GM23338 (cell line): ENCODE data around the gene SCYGR4.

ENCODE experiments used
- CREB1 ChIP-seq: fragments of 250-450 bp; sonication (Bioruptor Pico); IDR thresholded peaks from 2 replicates; pipeline ENCODE4 v1.5.0; 2020; ENCODE audit warnings: low read depth, mild to moderate bottlenecking, moderate library complexity
- EZH2 ChIP-seq: fragments of 200-600 bp; sonication (generic); IDR thresholded peaks from one replicate; pipeline ENCODE4 v1.8.0; 2017; ENCODE audit warnings: antibody characterized with exemption, mild to moderate bottlenecking, low read depth; ENCODE audit not compliant: unreplicated experiment
- EZH2phosphoT487 ChIP-seq: fragments of 200-600 bp; sonication (generic); IDR thresholded peaks from one replicate; pipeline ENCODE4 v1.8.1; 2018; ENCODE audit warnings: antibody characterized with exemption; ENCODE audit not compliant: unreplicated experiment
- JUNB ChIP-seq: IDR thresholded peaks from one replicate; pipeline ENCODE4 v1.6.1; 2016; ENCODE audit warnings: antibody characterized with exemption; ENCODE audit not compliant: unreplicated experiment
- NANOG ChIP-seq: IDR thresholded peaks from 2 replicates; pipeline ENCODE4 v1.6.1; 2016; ENCODE audit warnings: antibody characterized with exemption, borderline replicate concordance
- POLR2AphosphoS5 ChIP-seq: IDR thresholded peaks from 2 replicates; pipeline ENCODE4 v1.6.1; 2016; ENCODE audit warnings: antibody characterized with exemption, low read depth
- STAT1 ChIP-seq: IDR thresholded peaks from one replicate; pipeline ENCODE4 v1.6.1; 2016; ENCODE audit warnings: antibody characterized with exemption; ENCODE audit not compliant: unreplicated experiment
- TF ChIP-seq, protein P1 (sequence below), 2 experiments: fragments of 200-600 bp in 1 of 2; sonication (generic) in 1 of 2; conservative IDR thresholded peaks; 2 replicates each; pipeline versions ENCODE4 v1.5.1 to v1.6.1; 2016 to 2017; ENCODE audit warnings: antibody characterized with exemption in 2 of 2, low read depth in 2 of 2, mild to moderate bottlenecking in 2 of 2, moderate library complexity in 1 of 2
- TF ChIP-seq, protein P2 (sequence below): IDR thresholded peaks from one replicate; pipeline ENCODE4 v1.6.1; 2018; ENCODE audit warnings: antibody characterized with exemption; ENCODE audit not compliant: unreplicated experiment
- TF ChIP-seq, protein P3 (sequence below): IDR thresholded peaks from 2 replicates; pipeline ENCODE4 v1.6.1; 2016; ENCODE audit warnings: antibody characterized with exemption

DNA sequence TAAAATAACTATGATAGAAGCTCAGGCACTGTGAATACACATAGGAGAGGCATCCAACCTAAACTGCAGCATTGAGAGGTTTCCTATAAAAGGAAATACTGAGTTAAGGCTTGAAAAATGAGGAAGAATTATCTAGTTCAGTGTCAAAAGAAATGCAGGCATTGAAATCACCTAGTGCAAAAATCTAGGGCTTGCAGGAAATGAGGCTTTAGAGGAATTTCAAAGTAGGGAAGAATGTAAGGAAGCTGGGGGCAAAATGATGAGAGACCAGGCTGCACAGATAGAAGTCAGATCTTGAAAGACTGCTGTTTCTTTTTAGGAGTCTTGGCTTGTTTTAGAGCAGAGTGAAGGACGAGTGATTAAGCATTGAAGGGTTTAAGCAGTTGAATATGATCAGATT lies 46.7 kb upstream of the SCYGR4 start:
- TF ChIP-seq EZH2 (no peak), POLR2AphosphoS5 (no peak), STAT1 (no peak), NANOG (no peak), EZH2phosphoT487 (no peak), CREB1 (no peak), JUNB (no peak)
- TF ChIP-seq, protein P1, sequence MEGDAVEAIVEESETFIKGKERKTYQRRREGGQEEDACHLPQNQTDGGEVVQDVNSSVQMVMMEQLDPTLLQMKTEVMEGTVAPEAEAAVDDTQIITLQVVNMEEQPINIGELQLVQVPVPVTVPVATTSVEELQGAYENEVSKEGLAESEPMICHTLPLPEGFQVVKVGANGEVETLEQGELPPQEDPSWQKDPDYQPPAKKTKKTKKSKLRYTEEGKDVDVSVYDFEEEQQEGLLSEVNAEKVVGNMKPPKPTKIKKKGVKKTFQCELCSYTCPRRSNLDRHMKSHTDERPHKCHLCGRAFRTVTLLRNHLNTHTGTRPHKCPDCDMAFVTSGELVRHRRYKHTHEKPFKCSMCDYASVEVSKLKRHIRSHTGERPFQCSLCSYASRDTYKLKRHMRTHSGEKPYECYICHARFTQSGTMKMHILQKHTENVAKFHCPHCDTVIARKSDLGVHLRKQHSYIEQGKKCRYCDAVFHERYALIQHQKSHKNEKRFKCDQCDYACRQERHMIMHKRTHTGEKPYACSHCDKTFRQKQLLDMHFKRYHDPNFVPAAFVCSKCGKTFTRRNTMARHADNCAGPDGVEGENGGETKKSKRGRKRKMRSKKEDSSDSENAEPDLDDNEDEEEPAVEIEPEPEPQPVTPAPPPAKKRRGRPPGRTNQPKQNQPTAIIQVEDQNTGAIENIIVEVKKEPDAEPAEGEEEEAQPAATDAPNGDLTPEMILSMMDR (conservative IDR thresholded peaks at IDR 0.05; ENCODE audit: low read depth in 2 of 2): no peak
- TF ChIP-seq, protein P2, sequence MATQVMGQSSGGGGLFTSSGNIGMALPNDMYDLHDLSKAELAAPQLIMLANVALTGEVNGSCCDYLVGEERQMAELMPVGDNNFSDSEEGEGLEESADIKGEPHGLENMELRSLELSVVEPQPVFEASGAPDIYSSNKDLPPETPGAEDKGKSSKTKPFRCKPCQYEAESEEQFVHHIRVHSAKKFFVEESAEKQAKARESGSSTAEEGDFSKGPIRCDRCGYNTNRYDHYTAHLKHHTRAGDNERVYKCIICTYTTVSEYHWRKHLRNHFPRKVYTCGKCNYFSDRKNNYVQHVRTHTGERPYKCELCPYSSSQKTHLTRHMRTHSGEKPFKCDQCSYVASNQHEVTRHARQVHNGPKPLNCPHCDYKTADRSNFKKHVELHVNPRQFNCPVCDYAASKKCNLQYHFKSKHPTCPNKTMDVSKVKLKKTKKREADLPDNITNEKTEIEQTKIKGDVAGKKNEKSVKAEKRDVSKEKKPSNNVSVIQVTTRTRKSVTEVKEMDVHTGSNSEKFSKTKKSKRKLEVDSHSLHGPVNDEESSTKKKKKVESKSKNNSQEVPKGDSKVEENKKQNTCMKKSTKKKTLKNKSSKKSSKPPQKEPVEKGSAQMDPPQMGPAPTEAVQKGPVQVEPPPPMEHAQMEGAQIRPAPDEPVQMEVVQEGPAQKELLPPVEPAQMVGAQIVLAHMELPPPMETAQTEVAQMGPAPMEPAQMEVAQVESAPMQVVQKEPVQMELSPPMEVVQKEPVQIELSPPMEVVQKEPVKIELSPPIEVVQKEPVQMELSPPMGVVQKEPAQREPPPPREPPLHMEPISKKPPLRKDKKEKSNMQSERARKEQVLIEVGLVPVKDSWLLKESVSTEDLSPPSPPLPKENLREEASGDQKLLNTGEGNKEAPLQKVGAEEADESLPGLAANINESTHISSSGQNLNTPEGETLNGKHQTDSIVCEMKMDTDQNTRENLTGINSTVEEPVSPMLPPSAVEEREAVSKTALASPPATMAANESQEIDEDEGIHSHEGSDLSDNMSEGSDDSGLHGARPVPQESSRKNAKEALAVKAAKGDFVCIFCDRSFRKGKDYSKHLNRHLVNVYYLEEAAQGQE: no peak
- TF ChIP-seq, protein P3, sequence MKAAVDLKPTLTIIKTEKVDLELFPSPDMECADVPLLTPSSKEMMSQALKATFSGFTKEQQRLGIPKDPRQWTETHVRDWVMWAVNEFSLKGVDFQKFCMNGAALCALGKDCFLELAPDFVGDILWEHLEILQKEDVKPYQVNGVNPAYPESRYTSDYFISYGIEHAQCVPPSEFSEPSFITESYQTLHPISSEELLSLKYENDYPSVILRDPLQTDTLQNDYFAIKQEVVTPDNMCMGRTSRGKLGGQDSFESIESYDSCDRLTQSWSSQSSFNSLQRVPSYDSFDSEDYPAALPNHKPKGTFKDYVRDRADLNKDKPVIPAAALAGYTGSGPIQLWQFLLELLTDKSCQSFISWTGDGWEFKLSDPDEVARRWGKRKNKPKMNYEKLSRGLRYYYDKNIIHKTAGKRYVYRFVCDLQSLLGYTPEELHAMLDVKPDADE: no peak
